IPS-20b (cell line): ENCODE measurements around the gene PRPF8.
"Not testable (repeated sequence)": the region's sequence is repeated elsewhere in the genome, so short reads cannot be mapped to it uniquely, and the experiment has no call there.

ENCODE experiments used
- H3K27ac ChIP-seq: one replicate; pipeline ENCODE4 v1.5.1; 2013; ENCODE audit warnings: low read length
- H3K27me3 ChIP-seq: 2 replicates; pipeline ENCODE4 v1.6.1; 2013; ENCODE audit warnings: mild to moderate bottlenecking, low read length, inconsistent platforms; ENCODE audit not compliant: insufficient read depth
- H3K36me3 ChIP-seq: 2 replicates; pipeline ENCODE4 v1.6.1; 2013; ENCODE audit warnings: low read depth, mild to moderate bottlenecking, inconsistent platforms, low read length, moderate library complexity; ENCODE audit not compliant: insufficient read depth
- H3K4me1 ChIP-seq: 2 replicates; pipeline ENCODE4 v1.6.1; 2013; ENCODE audit warnings: mild to moderate bottlenecking, control low read depth, inconsistent platforms, low read length, moderate library complexity; ENCODE audit not compliant: insufficient read depth
- H3K4me3 ChIP-seq: 2 replicates; pipeline ENCODE4 v1.5.1; 2013; ENCODE audit warnings: mild to moderate bottlenecking, low read length, inconsistent platforms
- H3K9ac ChIP-seq: 2 replicates; pipeline ENCODE4 v1.6.1; 2013; ENCODE audit warnings: low read depth, mild to moderate bottlenecking, inconsistent platforms, low read length, moderate library complexity
- H3K9me3 ChIP-seq: 2 replicates; pipeline ENCODE4 v1.6.1; 2013; ENCODE audit warnings: mild to moderate bottlenecking, low read depth, low read length, inconsistent platforms; ENCODE audit not compliant: insufficient read depth

The PRPF8 gene

GRCh38 chr17:1708791-1709346 lies 24.2 kb upstream of the PRPF8 start:
- not testable (repeated sequence) for H3K9ac ChIP-seq, H3K9me3 ChIP-seq, H3K4me3 ChIP-seq, H3K27ac ChIP-seq
- peaks cover 16% of the 10 kb centered on the region for H3K36me3 ChIP-seq
- peaks cover 17% of the 10 kb centered on the region; the same call in 1 of the 2 replicates for H3K27me3 ChIP-seq
- H3K4me1 ChIP-seq: peaks cover 11% of the 10 kb centered on the region

- Histone ChIP-seq H3K9me3 (no peaks in the 10 kb centered on the region), H3K4me3 (no peak overlapping the region), H3K9ac (no peak overlapping the region), H3K4me1 (peaks cover 4% of the 10 kb centered on the region; the same call in 1 of the 2 replicates), H3K36me3 (peaks cover 4% of the 10 kb centered on the region), H3K27ac (no peak overlapping the region), H3K27me3 (peaks cover 17% of the 10 kb centered on the region; the same call in 1 of the 2 replicates)
Measured at GRCh38 chr17:1707107-1707506, 22.4 kb upstream of the PRPF8 start.

- Histone ChIP-seq H3K27me3 (peaks cover 6% of the 10 kb centered on the region; the same call in 1 of the 2 replicates), H3K36me3 (no peaks in the 10 kb centered on the region), H3K4me1 (no peaks in the 10 kb centered on the region), H3K4me3 (no peak overlapping the region), H3K9me3 (no peaks in the 10 kb centered on the region), H3K9ac (no peak overlapping the region), H3K27ac (no peak overlapping the region)
Measured at GRCh38 chr17:1705004-1705403, 20.3 kb upstream of the PRPF8 start.

- H3K9me3 ChIP-seq: no peaks in the 10 kb centered on the region
Measured at GRCh38 chr17:1703063-1703462, 18.4 kb upstream of the PRPF8 start.

GRCh38 chr17:1699891-1700290 lies 15.2 kb upstream of the PRPF8 start:
- H3K27ac ChIP-seq, H3K4me1 ChIP-seq, H3K9me3 ChIP-seq, H3K36me3 ChIP-seq, H3K4me3 ChIP-seq, H3K27me3 ChIP-seq, H3K9ac ChIP-seq: not testable (repeated sequence)

More at GRCh38 chr17:1703063-1703462, 18.4 kb upstream of the PRPF8 start:
- H3K4me3 ChIP-seq: no peak overlapping the region
- H3K27ac ChIP-seq: no peak overlapping the region
- no peaks in the 10 kb centered on the region for H3K4me1 ChIP-seq
- no peaks in the 10 kb centered on the region for H3K27me3 ChIP-seq
- H3K36me3 ChIP-seq: no peaks in the 10 kb centered on the region
- no peak overlapping the region for H3K9ac ChIP-seq

- H3K27ac ChIP-seq: no peak overlapping the region
- no peaks in the 10 kb centered on the region for H3K27me3 ChIP-seq
- no peak overlapping the region for H3K4me3 ChIP-seq
- H3K9me3 ChIP-seq: no peaks in the 10 kb centered on the region
- H3K36me3 ChIP-seq: no peaks in the 10 kb centered on the region
- no peaks in the 10 kb centered on the region for H3K4me1 ChIP-seq
- H3K9ac ChIP-seq: no peak overlapping the region
Measured at GRCh38 chr17:1697681-1698080, 13.0 kb upstream of the PRPF8 start.

GRCh38 chr17:1695365-1695764 lies 10.7 kb upstream of the PRPF8 start:
- no peaks in the 10 kb centered on the region for H3K4me1 ChIP-seq
- no peak overlapping the region for H3K4me3 ChIP-seq
- H3K9ac ChIP-seq: no peak overlapping the region
- H3K27me3 ChIP-seq: no peaks in the 10 kb centered on the region
- no peaks in the 10 kb centered on the region for H3K36me3 ChIP-seq
- no peaks in the 10 kb centered on the region for H3K9me3 ChIP-seq
- no peak overlapping the region for H3K27ac ChIP-seq

GRCh38 chr17:1693339-1693738 lies 8.7 kb upstream of the PRPF8 start:
- Histone ChIP-seq H3K27me3 (no peaks in the 10 kb centered on the region), H3K36me3 (no peaks in the 10 kb centered on the region), H3K4me1 (no peaks in the 10 kb centered on the region), H3K9me3 (no peaks in the 10 kb centered on the region), H3K9ac (no peak overlapping the region), H3K4me3 (no peak overlapping the region), H3K27ac (no peak overlapping the region)

- H3K36me3 ChIP-seq: no peaks in the 10 kb centered on the region
- no peak overlapping the region for H3K27ac ChIP-seq
- H3K9me3 ChIP-seq: no peaks in the 10 kb centered on the region
- H3K4me3 ChIP-seq: no peak overlapping the region
- H3K27me3 ChIP-seq: no peaks in the 10 kb centered on the region
- H3K4me1 ChIP-seq: no peaks in the 10 kb centered on the region
- H3K9ac ChIP-seq: no peak overlapping the region
Measured at GRCh38 chr17:1690544-1691221, 6.0 kb upstream of the PRPF8 start.

GRCh38 chr17:1688405-1688804 lies 3.7 kb upstream of the PRPF8 start:
- not testable (repeated sequence) for H3K27me3 ChIP-seq, H3K9ac ChIP-seq, H3K9me3 ChIP-seq, H3K4me1 ChIP-seq, H3K36me3 ChIP-seq, H3K4me3 ChIP-seq, H3K27ac ChIP-seq

- Histone ChIP-seq H3K4me1 (0 out of 2 replicates have a peak, but pooled peaks cover 3% of the 10 kb centered on the region), H3K27me3 (no peaks in the 10 kb centered on the region), H3K9ac (no peak overlapping the region), H3K27ac (no peak overlapping the region), H3K4me3 (no peak overlapping the region), H3K36me3 (peaks cover 26% of the 10 kb centered on the region), H3K9me3 (no peaks in the 10 kb centered on the region)
Measured at GRCh38 chr17:1686086-1686485, 1.4 kb upstream of the PRPF8 start.

- Histone ChIP-seq H3K4me1 (0 out of 2 replicates have a peak, but pooled peaks cover 3% of the 10 kb centered on the region), H3K27me3 (no peaks in the 10 kb centered on the region), H3K36me3 (peaks cover 52% of the 10 kb centered on the region), H3K9ac (peak overlapping the region; percentile 89; the same call in 1 of the 2 replicates), H3K4me3 (peak overlapping the region; percentile 84), H3K9me3 (no peaks in the 10 kb centered on the region), H3K27ac (no peak overlapping the region)
Measured at GRCh38 chr17:1683459-1683858, 1.2 kb downstream of the PRPF8 start.
